K562 (cell line): ENCODE measurements around the gene MSH2. TPM values are rescaled to one million over a fixed set of nuclear protein-coding genes. Genes with fewer than 3 reads are reported as not detected.

ENCODE experiments used
- ATF3 ChIP-seq, 2 experiments: fragments of 450-650 bp in 1 of 2; sonication (generic) in 1 of 2; formaldehyde crosslinking in 1 of 2; IDR thresholded peaks in 1 of 2; conservative IDR thresholded peaks in 1 of 2; 2 replicates each; pipeline versions ENCODE4 v1.6.1 to v1.8.1; 2016 to 2023; ENCODE audit warnings: mild to moderate bottlenecking in 2 of 2, moderate library complexity in 2 of 2, inconsistent platforms in 1 of 2, missing genetic modification reagents in 1 of 2
- CBFB ChIP-seq: sonication (generic); formaldehyde crosslinking; IDR thresholded peaks from 2 replicates; pipeline ENCODE4 v1.4.0; 2020; ENCODE audit warnings: mild to moderate bottlenecking, missing genetic modification reagents
- CCNT2 ChIP-seq: IDR thresholded peaks from 2 replicates; pipeline ENCODE4 v1.6.1; 2011; ENCODE audit warnings: borderline replicate concordance, low read depth, mild to moderate bottlenecking, moderate library complexity, mixed read lengths, low read length; ENCODE audit not compliant: insufficient read length; ENCODE audit errors: extremely low read depth
- HMGXB4 ChIP-seq: sonication (generic); formaldehyde crosslinking; IDR thresholded peaks from 2 replicates; pipeline ENCODE4 v1.8.1; 2023; ENCODE audit warnings: mild to moderate bottlenecking, missing genetic modification reagents
- L3MBTL2 ChIP-seq: fragments of 450-650 bp; IDR thresholded peaks from 2 replicates; pipeline ENCODE4 v1.6.1; 2016; ENCODE audit warnings: mild to moderate bottlenecking, moderate library complexity
- MCM2 ChIP-seq: fragments of 450-650 bp; IDR thresholded peaks from 2 replicates; pipeline ENCODE4 v1.6.1; 2017; ENCODE audit warnings: low read depth, mild to moderate bottlenecking
- MEIS2 ChIP-seq: fragments of 450-650 bp; IDR thresholded peaks from 2 replicates; pipeline ENCODE4 v1.6.1; 2014; ENCODE audit warnings: mild to moderate bottlenecking; ENCODE audit not compliant: partially characterized antibody
- MYBL2 ChIP-seq, 2 experiments: fragments of 450-650 bp in 1 of 2; sonication (generic) in 1 of 2; formaldehyde crosslinking in 1 of 2; IDR thresholded peaks; 2 replicates each; pipeline versions ENCODE4 v1.6.1 to v1.8.1; 2017 to 2022; ENCODE audit warnings: borderline replicate concordance in 1 of 2, inconsistent platforms in 1 of 2, low read depth in 1 of 2, mild to moderate bottlenecking in 1 of 2, missing genetic modification reagents in 1 of 2, moderate library complexity in 1 of 2
- NCOA1 ChIP-seq: fragments of 450-650 bp; IDR thresholded peaks from 2 replicates; pipeline ENCODE4 v1.6.1; 2016; ENCODE audit warnings: low read depth
- NEUROD1 ChIP-seq: fragments of 150-350 bp; IDR thresholded peaks from 2 replicates; pipeline ENCODE4 v1.6.1; 2014; ENCODE audit warnings: borderline replicate concordance, low read length, low read depth; ENCODE audit not compliant: partially characterized antibody
- POLR3A ChIP-seq: IDR thresholded peaks from 2 replicates; pipeline ENCODE4 v1.6.1; 2011; ENCODE audit warnings: borderline replicate concordance, mild to moderate bottlenecking, moderate library complexity; ENCODE audit not compliant: insufficient read length, insufficient read depth; ENCODE audit errors: extremely low read depth
- RERE ChIP-seq: sonication (generic); formaldehyde crosslinking; IDR thresholded peaks from 2 replicates; pipeline ENCODE4 v1.8.0; 2023; ENCODE audit warnings: missing genetic modification reagents, mild to moderate bottlenecking, borderline replicate concordance
- SIN3A ChIP-seq, 2 experiments: fragments of 150-350 bp in 1 of 2; IDR thresholded peaks; 2 replicates each; pipeline ENCODE4 v1.6.1; 2011 to 2016; ENCODE audit warnings: borderline replicate concordance in 2 of 2, low read depth in 2 of 2, low read length in 2 of 2, mild to moderate bottlenecking in 2 of 2, moderate library complexity in 2 of 2; ENCODE audit not compliant: control insufficient read depth in 1 of 2
- SOX6 ChIP-seq: fragments of 450-650 bp; IDR thresholded peaks from 2 replicates; pipeline ENCODE4 v1.6.1; 2014; ENCODE audit warnings: mild to moderate bottlenecking
- SP2 ChIP-seq: IDR thresholded peaks from 2 replicates; pipeline ENCODE4 v1.6.1; 2011; ENCODE audit warnings: mild to moderate bottlenecking, low read depth, low read length, moderate library complexity; ENCODE audit not compliant: poor library complexity, severe bottlenecking; ENCODE audit errors: extremely low read depth
- SREBF2 ChIP-seq: sonication (generic); formaldehyde crosslinking; IDR thresholded peaks from 2 replicates; pipeline ENCODE4 v1.4.0; 2020; ENCODE audit warnings: mild to moderate bottlenecking, missing genetic modification reagents
- TRIM24 ChIP-seq, 2 experiments: fragments of 450-650 bp; IDR thresholded peaks; 2 replicates each; pipeline ENCODE4 v1.6.1; 2016
- U2AF2 ChIP-seq: fragments of 200-400 bp; formaldehyde crosslinking; optimal IDR thresholded peaks from 2 replicates; pipeline ENCODE3; 2017; ENCODE audit warnings: low read depth, mild to moderate bottlenecking, low read length
- ZKSCAN3 ChIP-seq: fragments of 250-450 bp; sonication (Bioruptor Pico); IDR thresholded peaks from 2 replicates; pipeline ENCODE4 v1.4.0; 2020
- ZNF77 ChIP-seq: fragments of 250-450 bp; sonication (Bioruptor Pico); IDR thresholded peaks from 2 replicates; pipeline ENCODE4 v1.5.0; 2020
- polyA plus RNA-seq, 8 experiments: library from polyadenylated mRNA; depleted of rRNA in 4 of 8; stranded (reverse) in 5 of 8; unstranded in 3 of 8; fragments of >200 nt; fragmentation: Nextera tagmentation in 2 of 8; fragmentation: Illumina TruSeq in 1 of 8; extraction: Ambion mirVana in 2 of 8; extraction: Trizol in 1 of 8; gene quantifications; 2 replicates each; pipeline versions ENCODE4 v1.2.1 to v1.2.3, GENCODE V29; 2011 to 2014; ENCODE audit warnings: inconsistent platforms in 1 of 8, missing spikeins in 1 of 8
- total RNA-seq, 7 experiments: library from RNA; depleted of rRNA in 6 of 7; stranded (reverse); fragments of >200 nt in 6 of 7; fragmentation: Illumina TruSeq in 2 of 7; extraction: Trizol in 2 of 7; gene quantifications; 2 replicates each; pipeline versions ENCODE4 v1.2.1 to v1.2.3, GENCODE V29; 2011 to 2021; ENCODE audit warnings: low replicate concordance in 1 of 7

The MSH2 gene
- total and polyA plus RNA-seq, 9 of the 15 experiments (the other 6 are each of a cell fraction or from before 2014, with no cell fraction given) = 51.8 to 139 (median 113) TPM

GRCh38 chr2:47512581-47513083 lies 109.7 kb downstream of the MSH2 start (continued):
- TF ChIP-seq CBFB (no peak), MCM2 (no peak), ATF3 (IDR thresholded peaks at IDR 0.05) (no peak), ATF3 (CRISPR knock-in tag; conservative IDR thresholded peaks at IDR 0.05) (no peak), MYBL2 (IDR thresholded peaks at IDR 0.05; ENCODE audit: low read depth) (no peak), MYBL2 (CRISPR knock-in tag; IDR thresholded peaks at IDR 0.05; ENCODE audit: borderline replicate concordance) (no peak), MEIS2 (no peak), SP2 (no peak), SREBF2 (CRISPR knock-in tag) (no peak), TRIM24 (IDR thresholded peaks at IDR 0.05) (no peak), RERE (CRISPR knock-in tag) (no peak), ZNF77 (CRISPR knock-in tag) (no peak), CCNT2 (no peak), U2AF2 (no peak), POLR3A (no peak), L3MBTL2 (no peak), HMGXB4 (CRISPR knock-in tag) (no peak), SIN3A (IDR thresholded peaks at IDR 0.05; ENCODE audit: borderline replicate concordance in 2 of 2, control insufficient read depth in 1 of 2, low read depth in 2 of 2, low read length in 2 of 2) (no peak), SOX6 (no peak), ZKSCAN3 (no peak), NEUROD1 (no peak), NCOA1 (no peak)
